SK-N-MC (cell line): ENCODE data around the gene NEDD1.

Experiments used
- DNase-seq: peaks from one replicate; pipeline ENCODE4 v3.0.0-alpha.2; 2011; ENCODE audit warnings: low read depth, low spot score
- H3K27ac ChIP-seq: fragments of 200-600 bp; sonication (generic); 2 replicates; pipeline ENCODE4 v1.5.1; 2016; ENCODE audit warnings: mixed run types
- H3K36me3 ChIP-seq: fragments of 200-600 bp; sonication (generic); 2 replicates; pipeline ENCODE4 v1.6.1; 2017; ENCODE audit warnings: antibody characterized with exemption, low read length, mixed read lengths; ENCODE audit not compliant: insufficient read depth
- H3K4me3 ChIP-seq: fragments of 200-600 bp; sonication (generic); 2 replicates; pipeline ENCODE4 v1.5.1; 2016
- H3K9ac ChIP-seq: fragments of 200-600 bp; sonication (generic); 2 replicates; pipeline ENCODE4 v1.8.0; 2017; ENCODE audit warnings: mixed run types, mixed read lengths; ENCODE audit not compliant: insufficient read length
- H3K9me3 ChIP-seq: fragments of 200-600 bp; sonication (generic); 2 replicates; pipeline ENCODE4 v1.6.1; 2017; ENCODE audit warnings: low read depth, mild to moderate bottlenecking, antibody characterized with exemption, low read length, moderate library complexity, mixed read lengths
- EZH2 ChIP-seq: fragments of 200-600 bp; sonication (generic); IDR thresholded peaks from one replicate; pipeline ENCODE4 v1.6.1; 2017; ENCODE audit warnings: antibody characterized with exemption
- FOXP2 ChIP-seq: optimal IDR thresholded peaks from 2 replicates; pipeline ENCODE3; 2011; ENCODE audit warnings: mild to moderate bottlenecking, moderate library complexity; ENCODE audit not compliant: insufficient read depth; ENCODE audit errors: extremely low read length, control extremely low read depth
- POLR2AphosphoS5 ChIP-seq: IDR thresholded peaks from 2 replicates; pipeline ENCODE4 v1.6.1; 2012; ENCODE audit warnings: mild to moderate bottlenecking, low read depth, low read length, borderline replicate concordance

The NEDD1 gene

DNA sequence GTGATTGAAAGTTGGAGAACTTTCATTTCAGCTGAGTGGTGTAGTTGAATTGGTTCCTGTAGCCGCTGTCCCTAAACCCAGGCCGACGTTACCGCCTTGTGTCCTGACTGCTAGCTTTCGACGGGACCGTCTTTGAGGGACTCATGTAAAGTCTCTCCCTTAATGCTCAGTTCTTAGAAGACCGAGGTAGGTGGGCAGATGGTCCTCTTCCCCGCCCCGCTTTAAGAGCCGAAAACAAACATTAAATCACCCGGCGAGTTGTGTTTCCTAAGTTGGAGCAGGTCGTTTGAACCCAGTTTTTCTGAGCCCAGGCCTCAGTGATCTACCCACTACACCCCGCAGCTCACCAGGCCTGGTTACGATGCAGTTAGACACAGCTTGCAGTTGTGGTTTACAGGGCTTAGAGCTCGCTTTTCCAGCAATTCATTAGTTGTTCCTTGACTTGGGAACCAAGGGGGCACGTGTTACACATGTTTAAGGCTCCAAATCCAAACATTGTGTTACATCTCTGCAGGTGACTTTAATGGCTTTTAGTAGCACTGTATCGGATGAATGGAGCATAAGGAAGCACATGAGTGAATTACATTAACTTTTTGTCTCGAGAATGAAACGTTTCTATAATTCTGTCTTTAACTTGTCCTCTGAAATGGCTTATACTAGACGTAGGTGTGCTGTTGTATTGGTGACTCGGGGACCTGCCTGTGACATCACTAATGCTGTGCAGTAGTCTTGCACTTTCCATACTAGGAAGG, 790 bp downstream of the NEDD1 start:
- DNase-seq: no peak
- TF ChIP-seq POLR2AphosphoS5 (no peak), FOXP2 (no peak), EZH2 (no peak)
- Histone ChIP-seq H3K36me3 (no peaks in the 10 kb centered on the region; the same call in 1 of the 2 replicates), H3K9me3 (no peaks in the 10 kb centered on the region), H3K27ac (no peak overlapping the region), H3K4me3 (peak overlapping the region; percentile 79), H3K9ac (peak overlapping the region; percentile 88)

DNA sequence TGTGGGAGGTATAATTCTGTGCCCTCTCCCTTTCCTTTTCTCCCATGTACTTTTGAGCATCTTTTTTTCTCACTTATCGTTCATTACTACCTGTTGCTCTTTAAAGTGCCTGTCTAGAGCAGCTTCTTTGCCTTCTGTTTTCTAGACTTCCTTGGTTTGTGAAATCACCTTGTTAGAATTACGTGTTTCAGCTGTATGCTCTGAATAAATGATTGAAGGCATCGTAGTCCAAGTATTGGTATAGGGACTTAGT, 1.3 kb downstream of the NEDD1 start:
- no peak for TF ChIP-seq EZH2
- TF ChIP-seq POLR2AphosphoS5: no peak
- no peak for TF ChIP-seq FOXP2
- DNase-seq: no peak
- Histone ChIP-seq H3K27ac (no peak overlapping the region), H3K4me3 (peak overlapping the region; percentile 79), H3K9ac (peak overlapping the region; percentile 88), H3K9me3 (no peaks in the 10 kb centered on the region), H3K36me3 (peaks cover 4% of the 10 kb centered on the region; the same call in 1 of the 2 replicates)

DNA sequence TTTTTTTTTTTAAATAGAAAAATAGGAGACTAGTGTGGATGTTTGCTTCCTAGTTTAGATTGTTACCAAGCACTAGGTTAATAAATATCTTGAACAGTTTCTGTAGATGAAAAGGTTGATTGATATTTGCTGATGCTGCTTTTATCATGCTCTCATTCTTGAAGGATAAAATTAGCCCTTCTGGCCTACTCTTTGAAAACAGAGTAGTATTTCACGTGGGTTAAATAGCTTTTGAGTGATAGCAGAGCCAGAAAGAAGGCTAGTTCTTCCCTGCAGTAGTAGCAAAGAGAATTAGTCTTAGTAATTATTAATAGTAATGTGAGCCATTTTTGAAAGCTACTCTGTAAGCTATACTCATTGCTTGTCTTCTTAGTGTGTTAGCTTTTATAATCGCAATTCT, 5.2 kb downstream of the NEDD1 start:
- Histone ChIP-seq H3K27ac (no peak overlapping the region), H3K4me3 (no peak overlapping the region), H3K9me3 (no peaks in the 10 kb centered on the region), H3K9ac (no peak overlapping the region), H3K36me3 (peaks cover 18% of the 10 kb centered on the region)
- TF ChIP-seq POLR2AphosphoS5: no peak
- TF ChIP-seq FOXP2: no peak
- TF ChIP-seq EZH2: no peak
- DNase-seq: no peak

DNA sequence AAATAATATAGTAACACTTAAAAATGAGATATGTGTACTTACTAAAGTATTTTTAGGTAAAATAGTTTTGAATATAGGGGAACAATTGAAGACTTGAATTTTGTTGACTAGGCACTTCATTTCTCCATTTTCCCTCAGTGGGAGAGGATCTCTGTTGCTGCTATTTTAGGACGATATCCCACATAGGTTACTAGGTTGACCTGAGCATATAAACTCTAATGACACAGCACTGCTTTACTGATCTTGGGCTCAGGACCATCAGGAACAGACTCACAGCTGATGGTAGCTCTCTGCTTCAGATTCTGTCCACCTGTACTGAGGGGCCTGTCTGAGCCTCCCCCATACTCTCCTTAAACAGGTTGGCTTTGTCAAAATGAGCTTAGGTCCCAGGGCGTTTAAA, 5.9 kb downstream of the NEDD1 start:
- Histone ChIP-seq H3K27ac (no peak overlapping the region), H3K9me3 (no peaks in the 10 kb centered on the region), H3K4me3 (no peak overlapping the region), H3K36me3 (peaks cover 18% of the 10 kb centered on the region), H3K9ac (no peak overlapping the region)
- TF ChIP-seq EZH2 (no peak), FOXP2 (no peak), POLR2AphosphoS5 (no peak)
- no peak for DNase-seq

DNA sequence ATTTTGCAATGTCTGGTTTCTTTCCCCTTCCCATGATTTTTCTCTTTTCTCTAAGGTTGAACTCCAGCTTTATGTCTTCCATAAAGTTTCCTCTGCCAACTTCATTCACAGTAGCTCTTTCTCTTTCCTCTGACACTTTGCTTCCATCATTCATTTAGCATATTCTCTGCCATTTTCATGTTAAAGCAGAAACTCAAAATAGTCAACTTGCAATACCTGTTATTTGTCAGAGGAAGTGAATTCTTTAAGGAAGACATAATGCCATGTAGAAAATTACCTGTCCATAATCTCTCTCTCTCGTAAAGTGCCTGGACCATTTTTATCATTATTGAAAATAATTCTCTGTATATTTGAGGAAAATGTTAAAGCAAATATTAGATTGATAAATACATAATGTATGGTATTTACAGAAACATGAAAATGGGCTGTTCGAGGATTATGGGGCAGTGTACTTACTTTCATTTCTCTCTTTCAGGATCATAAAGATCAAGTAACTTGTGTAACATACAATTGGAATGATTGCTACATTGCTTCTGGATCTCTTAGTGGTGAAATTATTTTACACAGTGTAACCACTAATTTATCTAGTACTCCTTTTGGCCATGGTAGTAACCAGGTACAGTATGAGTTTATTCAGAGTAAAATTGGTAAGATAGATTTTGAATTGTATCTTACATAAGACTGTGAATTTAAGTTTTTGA, 12.6 kb downstream of the NEDD1 start:
- no peak overlapping the region for H3K4me3 ChIP-seq
- no peak for TF ChIP-seq EZH2
- TF ChIP-seq POLR2AphosphoS5: no peak
- TF ChIP-seq FOXP2: no peak
- H3K36me3 ChIP-seq: peaks cover 62% of the 10 kb centered on the region
- no peak overlapping the region for H3K9ac ChIP-seq
- H3K9me3 ChIP-seq: no peaks in the 10 kb centered on the region
- H3K27ac ChIP-seq: no peak overlapping the region
- DNase-seq: no peak

DNA sequence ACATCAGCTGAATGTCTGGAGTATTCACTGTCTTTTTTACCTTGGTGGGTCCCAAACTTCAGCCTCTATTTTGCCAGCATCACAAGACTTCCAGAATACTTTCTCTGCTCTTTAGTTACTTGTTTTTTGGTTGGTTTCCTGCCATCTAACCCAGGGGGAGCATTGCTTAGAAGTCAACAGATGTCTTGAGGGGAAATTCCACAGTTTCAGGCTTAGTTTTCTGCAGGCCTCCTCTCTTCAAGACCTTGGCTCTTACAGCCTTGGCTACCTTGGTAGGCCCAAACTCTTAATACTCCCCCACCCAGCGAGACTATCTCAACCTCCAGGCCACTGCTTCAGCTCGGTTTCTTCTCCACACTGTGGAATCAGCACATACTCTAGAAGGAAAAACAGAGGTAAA, 41.7 kb downstream of the NEDD1 start:
- no peak overlapping the region for H3K4me3 ChIP-seq
- DNase-seq: no peak
- peaks cover 50% of the 10 kb centered on the region for H3K36me3 ChIP-seq
- H3K27ac ChIP-seq: no peak overlapping the region
- H3K9me3 ChIP-seq: no peaks in the 10 kb centered on the region
- no peak for TF ChIP-seq FOXP2
- no peak for TF ChIP-seq EZH2
- TF ChIP-seq POLR2AphosphoS5: no peak
- no peak overlapping the region for H3K9ac ChIP-seq

DNA sequence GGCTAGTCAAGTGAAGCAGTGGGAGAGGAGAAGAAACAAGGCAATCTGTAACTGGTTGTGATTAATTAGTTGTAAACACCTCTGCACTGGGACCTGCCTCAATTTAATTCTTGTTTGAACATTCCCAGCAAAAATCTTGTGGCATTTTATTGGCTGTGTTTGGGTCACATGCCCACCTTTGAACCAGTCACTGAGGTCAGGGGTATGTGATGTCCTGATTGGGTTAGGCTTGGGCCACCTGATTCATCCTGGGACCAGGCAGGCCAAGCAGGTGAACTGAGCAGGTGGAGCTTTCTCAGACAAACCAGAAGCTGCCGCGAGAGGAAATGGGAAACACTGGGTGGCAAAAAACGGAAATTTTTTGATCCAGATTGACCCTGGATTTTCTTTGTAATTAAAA, 72.5 kb downstream of the NEDD1 start:
- Histone ChIP-seq H3K9me3 (no peaks in the 10 kb centered on the region), H3K36me3 (no peaks in the 10 kb centered on the region), H3K4me3 (no peak overlapping the region), H3K27ac (no peak overlapping the region), H3K9ac (no peak overlapping the region)
- no peak for DNase-seq
- TF ChIP-seq FOXP2 (no peak), EZH2 (no peak), POLR2AphosphoS5 (no peak)

DNA sequence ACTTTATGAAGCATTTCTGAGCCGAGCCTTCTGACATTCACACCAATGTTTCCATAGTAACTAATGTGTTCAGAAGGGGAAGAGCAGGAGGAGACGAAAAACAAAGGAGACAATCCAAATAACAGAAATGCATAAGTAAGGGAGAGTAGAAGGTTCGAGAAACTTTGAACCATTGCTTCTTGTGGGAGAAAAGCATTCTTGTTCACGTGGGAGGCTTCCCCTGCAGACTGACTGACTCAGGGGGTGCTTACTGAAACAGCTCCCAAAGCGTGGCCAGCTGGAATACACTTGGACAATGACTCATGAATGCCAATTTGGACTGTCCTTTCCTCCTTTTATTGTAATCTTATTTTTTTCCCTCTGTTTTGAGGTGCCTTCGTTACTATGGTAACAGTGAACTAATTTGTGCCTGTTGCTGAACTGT, 73.9 kb downstream of the NEDD1 start:
- H3K27ac ChIP-seq: no peak overlapping the region
- H3K4me3 ChIP-seq: no peak overlapping the region
- no peak overlapping the region for H3K9ac ChIP-seq
- no peaks in the 10 kb centered on the region for H3K36me3 ChIP-seq
- no peak for TF ChIP-seq POLR2AphosphoS5
- TF ChIP-seq FOXP2: no peak
- TF ChIP-seq EZH2: no peak
- H3K9me3 ChIP-seq: no peaks in the 10 kb centered on the region
- DNase-seq: no peak
